HFF-Myc (cell line): ENCODE measurements around the gene VPS26C.
"Not testable (repeated sequence)": the region's sequence is repeated elsewhere in the genome, so short reads cannot be mapped to it uniquely, and the experiment has no call there.

Experiments
- DNase-seq: peaks from one replicate; pipeline ENCODE4 v3.0.0-alpha.2; 2011; ENCODE audit warnings: low read depth; ENCODE audit errors: extremely low read depth
- H3K4me3 ChIP-seq: replicated peaks from 2 replicates; pipeline ENCODE4 v1.5.1; 2011; ENCODE audit warnings: low read depth, mild to moderate bottlenecking, control low read depth, low read length
- TF ChIP-seq, protein P1 (sequence below): IDR thresholded peaks from 2 replicates; pipeline ENCODE4 v1.5.1; 2012; ENCODE audit warnings: mild to moderate bottlenecking, low read depth, low read length, control low read depth; ENCODE audit errors: missing control alignments

The VPS26C gene

DNA sequence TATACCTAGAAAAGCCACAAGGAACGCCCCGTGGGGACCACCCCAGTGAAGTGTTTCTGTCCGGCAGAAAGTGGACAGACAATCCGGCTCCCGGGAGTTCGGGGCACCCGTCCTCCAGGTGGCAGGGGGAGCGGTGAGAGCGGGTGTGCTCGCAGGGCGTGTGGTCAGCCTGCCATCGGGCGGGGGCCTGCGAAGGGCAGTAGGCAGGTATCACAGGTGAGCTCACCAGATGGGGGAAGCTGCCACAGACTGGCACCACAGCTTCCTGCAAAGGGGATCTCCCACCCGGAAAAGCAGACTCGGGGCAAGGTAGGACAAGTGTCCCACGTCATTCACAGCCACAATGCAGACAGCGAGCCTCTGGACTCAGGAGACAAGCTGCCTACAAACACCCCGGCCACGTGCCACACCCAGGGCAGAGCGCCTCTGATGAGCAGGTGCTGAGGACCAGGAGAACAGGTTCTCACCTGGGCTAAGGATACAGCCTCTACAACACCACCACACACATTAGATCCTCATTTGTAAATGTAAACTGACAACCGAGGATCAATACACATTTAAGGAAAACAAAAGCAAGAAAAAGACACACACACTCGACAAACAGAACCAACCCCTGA lies 36.4 kb downstream of the VPS26C start:
- H3K4me3 ChIP-seq, result no peak overlapping the region
- DNase-seq, result no peak
- TF ChIP-seq, protein P1, sequence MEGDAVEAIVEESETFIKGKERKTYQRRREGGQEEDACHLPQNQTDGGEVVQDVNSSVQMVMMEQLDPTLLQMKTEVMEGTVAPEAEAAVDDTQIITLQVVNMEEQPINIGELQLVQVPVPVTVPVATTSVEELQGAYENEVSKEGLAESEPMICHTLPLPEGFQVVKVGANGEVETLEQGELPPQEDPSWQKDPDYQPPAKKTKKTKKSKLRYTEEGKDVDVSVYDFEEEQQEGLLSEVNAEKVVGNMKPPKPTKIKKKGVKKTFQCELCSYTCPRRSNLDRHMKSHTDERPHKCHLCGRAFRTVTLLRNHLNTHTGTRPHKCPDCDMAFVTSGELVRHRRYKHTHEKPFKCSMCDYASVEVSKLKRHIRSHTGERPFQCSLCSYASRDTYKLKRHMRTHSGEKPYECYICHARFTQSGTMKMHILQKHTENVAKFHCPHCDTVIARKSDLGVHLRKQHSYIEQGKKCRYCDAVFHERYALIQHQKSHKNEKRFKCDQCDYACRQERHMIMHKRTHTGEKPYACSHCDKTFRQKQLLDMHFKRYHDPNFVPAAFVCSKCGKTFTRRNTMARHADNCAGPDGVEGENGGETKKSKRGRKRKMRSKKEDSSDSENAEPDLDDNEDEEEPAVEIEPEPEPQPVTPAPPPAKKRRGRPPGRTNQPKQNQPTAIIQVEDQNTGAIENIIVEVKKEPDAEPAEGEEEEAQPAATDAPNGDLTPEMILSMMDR, result no peak

DNA sequence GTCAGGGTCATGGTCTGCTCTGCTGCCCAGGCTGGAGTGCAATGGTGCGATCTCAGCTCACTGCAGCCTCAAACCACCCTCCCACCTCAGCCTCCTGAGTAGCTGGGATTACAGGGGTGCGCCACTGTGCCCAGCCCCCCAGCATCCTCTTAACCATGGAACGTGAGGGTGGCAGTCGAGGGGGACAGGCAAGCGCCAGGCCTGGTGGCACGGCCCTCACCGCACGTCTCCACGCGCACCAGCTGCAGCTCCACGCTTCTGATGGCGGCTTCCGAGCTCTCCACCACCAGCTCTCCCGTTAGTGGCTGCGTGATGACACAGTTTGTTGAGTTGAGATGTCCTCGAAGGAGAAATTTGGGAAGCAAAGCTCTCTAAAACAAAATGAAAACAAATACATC lies 39.1 kb downstream of the VPS26C start:
- no peak for DNase-seq
- TF ChIP-seq, protein P1, result no peak

DNA sequence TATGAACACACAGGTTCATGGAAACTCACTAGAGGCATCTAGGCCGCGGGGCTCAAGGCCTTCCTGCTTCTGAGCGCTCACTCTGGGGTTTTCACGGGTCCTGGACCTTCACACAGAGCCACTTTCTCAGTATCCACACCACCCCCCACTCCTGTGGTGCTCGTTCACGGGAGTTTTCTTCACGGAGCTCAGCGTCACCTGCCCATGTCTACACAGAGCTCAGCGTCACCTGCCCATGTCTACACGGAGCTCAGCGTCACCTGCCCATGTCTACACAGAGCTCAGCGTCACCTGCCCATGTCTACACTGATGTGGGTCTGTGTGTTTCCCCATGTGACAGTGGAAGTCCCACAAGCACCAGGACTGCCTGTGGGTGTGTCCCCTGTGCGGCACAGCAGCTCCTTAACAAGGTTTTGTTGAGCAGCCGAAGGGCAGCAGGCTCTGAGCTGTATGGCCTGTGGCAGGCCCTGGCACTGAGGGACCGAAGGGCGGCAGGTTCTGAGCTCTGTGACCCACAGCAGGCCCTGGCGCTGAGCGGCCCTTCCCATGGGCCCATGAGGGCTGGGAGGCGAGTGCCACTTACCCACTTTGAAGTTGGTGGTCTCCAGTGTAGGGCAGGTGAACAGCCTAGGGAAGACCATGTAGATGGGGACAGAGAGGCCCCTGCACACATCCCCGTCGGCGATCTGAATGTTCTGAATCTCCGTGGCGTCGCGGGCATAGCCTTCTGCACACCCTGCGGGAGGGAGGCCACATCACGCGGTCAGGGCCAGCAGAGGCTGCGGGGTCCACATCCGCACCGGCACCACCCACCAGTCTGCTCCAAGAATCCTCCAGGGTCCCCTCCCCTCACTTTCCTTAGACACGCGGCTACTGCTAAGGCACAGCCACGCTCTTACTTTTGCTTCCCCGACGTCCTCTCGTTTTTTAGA lies 39.8 kb downstream of the VPS26C start:
- H3K4me3 ChIP-seq, result no peak overlapping the region
- DNase-seq, result no peak
- TF ChIP-seq, protein P1, result no peak

More for the DNA sequence above, 39.1 kb downstream of the VPS26C start:
- H3K4me3 ChIP-seq, result no peak overlapping the region

DNA sequence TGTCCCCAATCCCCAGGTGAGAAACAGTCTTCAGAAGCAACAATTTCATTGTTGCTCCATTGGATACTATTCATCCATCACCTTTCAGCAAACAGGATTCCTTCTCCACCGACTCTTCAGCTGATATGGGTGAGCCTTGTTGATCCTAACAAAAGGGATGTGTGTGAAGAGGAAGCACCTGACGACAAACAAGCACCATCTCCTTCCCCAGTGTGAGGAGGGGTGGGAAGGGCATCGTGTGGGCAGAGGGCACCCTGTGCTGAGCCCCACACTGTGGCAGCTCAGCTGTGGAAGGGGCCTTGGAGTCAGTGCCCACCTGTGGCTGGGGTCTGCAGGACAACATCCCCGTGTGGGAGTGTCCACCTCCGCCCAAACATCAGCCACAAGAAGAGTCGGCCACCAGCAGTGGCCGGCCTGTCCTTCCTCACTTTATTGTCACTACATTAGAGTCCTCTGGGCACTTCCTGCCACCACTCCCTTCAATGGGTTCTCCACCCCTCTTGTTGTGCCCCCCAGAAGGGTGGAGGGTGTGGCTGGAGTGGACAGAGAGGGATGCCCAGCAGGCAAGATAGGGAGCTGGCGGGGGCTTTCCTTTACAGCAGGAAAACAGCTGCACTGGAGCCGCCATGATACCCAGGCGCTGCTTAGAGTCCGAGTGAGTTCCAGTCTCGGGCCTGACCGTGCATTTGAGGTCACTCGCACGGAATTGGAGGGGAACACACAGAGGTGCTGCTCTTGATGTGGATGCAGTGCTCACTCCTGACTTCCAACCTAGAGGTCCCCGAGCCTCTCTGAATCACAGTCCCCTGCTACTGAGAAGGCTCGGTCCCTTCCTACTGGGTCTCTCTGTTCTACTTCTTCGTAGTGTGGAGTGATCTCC lies 40.9 kb downstream of the VPS26C start:
- no peak for DNase-seq
- TF ChIP-seq, protein P1, result no peak
- no peak overlapping the region for H3K4me3 ChIP-seq

DNA sequence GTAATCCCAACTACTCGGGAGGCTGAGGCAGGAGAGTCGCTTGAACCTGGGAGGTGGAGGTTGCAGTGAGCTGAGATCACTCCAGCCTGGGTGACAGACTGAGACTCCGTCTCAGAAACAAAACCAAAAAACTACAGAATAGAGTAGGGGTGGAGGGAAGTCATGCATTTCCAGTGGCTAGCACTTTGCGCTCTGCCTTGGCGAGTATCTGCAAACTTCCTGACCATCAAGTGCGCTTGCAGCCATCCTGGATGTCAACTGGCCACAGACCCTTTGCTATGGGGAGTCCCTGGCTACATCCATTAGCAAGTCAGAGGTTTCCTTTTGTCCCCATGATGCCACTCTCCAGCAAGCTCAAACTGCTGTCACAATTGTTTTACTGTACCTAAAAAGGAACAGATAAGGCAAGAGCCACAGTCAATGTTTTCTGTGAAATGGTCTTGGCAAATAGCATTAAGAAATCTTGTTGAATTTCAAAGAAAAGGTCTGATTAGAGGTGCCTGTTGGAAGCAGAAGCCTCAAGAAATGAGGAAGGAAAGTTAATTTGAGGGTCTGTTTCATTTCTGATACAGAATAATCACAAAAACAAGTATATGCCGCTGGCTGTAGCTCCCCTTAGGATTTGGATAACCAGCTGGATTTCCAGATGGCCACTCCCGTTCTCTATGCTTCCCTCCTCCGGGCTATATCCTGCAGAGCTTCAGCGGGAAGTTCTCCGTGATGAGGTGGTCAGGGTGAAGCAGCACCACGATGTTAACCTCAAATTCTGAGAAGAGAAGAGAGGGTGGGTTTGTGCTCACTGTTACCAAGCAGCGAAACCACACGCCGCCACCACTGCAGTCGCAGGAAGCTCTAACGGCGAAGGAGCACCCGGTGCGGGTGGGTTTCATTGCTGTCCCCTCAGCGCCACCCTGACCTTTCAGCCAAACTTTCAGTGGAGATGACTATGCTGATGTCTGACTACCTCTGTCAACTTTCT lies 42.0 kb downstream of the VPS26C start:
- TF ChIP-seq, protein P1, result no peak
- H3K4me3 ChIP-seq, result no peak overlapping the region
- no peak for DNase-seq

DNA sequence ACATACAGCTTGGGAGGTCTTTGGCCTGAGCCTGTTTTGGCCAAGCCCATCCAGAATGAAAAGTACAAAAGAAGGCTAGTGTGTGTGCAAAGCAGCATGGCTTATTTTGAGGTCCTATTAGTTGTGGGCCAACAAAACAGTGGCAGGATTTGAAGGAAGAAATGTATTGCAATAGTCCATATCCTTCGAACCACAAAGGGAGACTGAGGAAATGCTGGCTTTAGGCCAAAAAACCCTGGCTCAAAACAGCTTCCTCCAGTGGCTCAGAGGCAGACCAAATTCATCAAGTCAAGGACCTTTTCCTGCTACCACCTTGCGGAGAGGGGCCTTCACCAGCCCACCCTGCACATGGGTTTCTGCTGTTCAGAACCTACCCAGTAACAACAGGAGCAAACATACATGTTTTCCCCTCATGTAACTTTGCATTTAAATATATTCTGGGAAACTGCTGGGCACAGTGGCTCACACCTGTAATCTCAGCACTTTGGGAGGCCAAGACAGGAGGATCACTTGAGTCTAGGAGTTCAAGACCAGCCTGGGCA lies 43.3 kb downstream of the VPS26C start:
- TF ChIP-seq, protein P1, result no peak

DNA sequence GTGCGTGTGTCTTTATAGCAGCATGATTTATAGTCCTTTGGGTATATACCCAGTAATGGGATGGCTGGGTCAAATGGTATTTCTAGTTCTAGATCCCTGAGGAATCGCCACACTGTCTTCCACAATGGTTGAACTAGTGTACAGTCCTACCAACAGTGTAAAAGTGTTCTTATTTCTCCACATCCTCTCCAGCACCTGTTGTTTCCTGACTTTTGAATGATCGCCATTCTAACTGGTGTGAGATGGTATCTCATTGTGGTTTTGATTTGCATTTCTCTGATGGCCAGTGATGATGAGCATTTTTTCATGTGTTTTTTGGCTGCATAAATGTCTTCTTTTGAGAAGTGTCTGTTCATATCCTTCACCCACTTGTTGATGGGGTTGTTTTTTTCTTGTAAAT lies 44.9 kb downstream of the VPS26C start:
- DNase-seq, H3K4me3 ChIP-seq: not testable (repeated sequence)

More for the DNA sequence above, 43.3 kb downstream of the VPS26C start:
- H3K4me3 ChIP-seq, result no peak overlapping the region
- no peak for DNase-seq
